GM18511 (cell line): ENCODE results near the gene MAGI1.
"Not testable (repeated sequence)": the region's sequence is repeated elsewhere in the genome, so short reads cannot be mapped to it uniquely, and the experiment has no call there.

Experiments
- ATAC-seq: cut with Tn5 transposase; IDR thresholded peaks from one replicate; pipeline ENCODE4 v1.9.1; 2021; ENCODE audit warnings: mild to moderate bottlenecking, moderate library complexity; ENCODE audit not compliant: unreplicated experiment

MAGI1 gene

DNA sequence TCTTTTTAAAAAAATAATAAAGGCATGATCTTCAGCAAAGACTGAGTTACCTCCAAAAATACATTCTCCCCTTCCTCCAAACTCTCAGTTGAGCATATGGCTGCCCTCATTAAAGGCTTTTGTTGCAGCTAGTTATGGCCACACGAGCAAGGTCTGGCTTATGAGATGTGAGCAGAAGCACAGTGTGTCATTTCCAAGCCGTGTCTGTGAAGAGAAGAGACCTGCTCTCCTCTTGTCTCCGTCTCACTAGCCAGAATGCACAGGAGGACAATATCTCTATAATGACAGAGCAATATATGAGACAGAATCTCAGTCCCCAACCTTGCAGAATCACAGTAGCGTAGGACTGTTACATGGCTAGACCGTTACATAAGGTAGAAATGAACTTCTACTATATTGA, 152.3 kb downstream of the MAGI1 start:
- no peak for ATAC-seq

DNA sequence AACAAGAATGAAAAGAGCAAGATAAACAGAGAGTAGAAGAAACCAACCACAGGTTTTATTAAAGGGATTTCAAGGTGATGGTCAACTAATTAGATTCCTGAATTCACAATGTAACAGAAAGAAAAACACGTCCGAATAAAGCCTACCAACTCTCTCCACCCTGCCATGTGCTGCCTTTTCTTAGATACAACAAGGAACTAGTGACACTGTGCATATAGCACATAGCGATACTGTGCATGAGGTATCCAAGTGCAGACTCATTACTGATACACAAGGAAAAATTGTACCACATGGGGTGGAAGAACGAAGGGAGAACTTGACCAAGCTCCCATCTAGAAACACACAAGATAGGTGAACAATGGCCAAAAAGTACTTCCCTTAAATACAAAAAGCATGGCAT, 154.6 kb downstream of the MAGI1 start:
- no peak for ATAC-seq

DNA sequence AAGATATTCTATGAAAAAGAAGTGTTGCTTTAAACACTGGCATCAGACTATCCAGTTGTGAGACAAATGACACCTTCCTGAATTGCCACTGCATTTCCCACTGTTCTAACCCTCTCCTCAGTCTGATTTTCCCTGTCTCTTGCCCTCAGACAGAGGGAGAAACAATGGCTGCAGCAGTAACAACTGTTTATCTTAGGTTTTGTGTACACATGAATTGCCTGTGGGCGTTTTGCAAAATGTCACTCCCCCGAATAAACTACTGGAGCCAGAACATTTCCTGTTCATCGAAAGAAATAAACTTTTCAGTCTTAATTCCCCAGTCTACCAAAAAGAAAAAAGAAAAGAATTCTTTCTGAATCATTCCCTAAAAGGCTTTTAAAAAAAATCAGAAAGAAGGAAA, 155.1 kb downstream of the MAGI1 start:
- no peak for ATAC-seq

DNA sequence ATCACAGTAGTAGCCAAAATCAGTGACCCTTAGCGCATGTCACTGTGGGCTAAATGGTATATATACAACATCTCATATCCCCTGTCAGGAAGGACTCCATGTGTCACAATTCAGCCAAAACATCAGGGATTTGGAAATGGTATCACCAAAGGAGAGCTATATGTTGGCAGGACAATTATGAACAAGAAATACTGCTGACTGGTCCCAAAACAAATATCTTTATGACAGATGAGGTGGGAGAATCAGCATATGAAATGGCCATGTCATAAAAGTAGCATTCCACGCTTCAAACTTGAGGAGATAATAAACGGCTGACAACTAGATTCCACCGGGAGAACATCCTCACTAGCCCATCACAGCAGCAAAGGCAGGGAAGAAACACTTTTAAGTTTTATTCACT, 158.4 kb downstream of the MAGI1 start:
- ATAC-seq: no peak

DNA sequence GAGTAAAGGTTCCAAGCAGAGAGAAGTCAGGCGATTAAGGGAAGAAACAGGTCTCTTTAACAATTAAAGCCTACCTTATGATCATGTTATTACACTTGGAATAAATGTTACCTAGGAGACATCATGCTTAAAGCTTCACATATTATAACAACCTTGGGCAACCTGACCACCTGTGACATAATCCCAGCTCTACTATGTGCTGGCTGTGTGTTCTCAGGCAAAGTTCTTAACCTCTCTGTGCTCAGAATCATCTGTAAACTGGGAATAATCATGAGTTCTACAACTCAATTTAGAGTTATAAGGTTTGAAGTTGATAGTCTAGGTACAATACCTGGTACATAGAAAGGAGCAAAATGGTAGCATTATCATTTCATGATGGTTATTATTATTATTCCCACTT, 159.3 kb downstream of the MAGI1 start:
- no peak for ATAC-seq

DNA sequence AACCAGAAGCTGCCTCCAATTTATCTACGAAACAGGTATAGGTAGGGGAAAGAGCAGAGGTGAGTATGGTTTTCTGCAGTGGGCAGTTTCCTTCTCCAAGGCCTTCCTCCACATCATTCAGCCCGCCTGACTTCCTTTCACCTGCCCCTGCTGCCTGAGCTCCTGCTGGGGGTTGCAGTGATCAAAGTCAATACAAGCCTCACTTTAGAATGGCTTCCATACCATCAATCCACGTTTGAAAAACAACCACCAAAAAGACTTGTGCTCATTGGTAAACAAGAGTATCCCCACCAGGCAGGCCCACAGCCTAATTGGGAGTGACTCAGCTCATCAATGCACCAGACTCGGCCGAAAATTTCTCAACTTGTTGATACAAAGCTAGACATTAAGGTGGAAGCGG, 159.9 kb downstream of the MAGI1 start:
- ATAC-seq: no peak

DNA sequence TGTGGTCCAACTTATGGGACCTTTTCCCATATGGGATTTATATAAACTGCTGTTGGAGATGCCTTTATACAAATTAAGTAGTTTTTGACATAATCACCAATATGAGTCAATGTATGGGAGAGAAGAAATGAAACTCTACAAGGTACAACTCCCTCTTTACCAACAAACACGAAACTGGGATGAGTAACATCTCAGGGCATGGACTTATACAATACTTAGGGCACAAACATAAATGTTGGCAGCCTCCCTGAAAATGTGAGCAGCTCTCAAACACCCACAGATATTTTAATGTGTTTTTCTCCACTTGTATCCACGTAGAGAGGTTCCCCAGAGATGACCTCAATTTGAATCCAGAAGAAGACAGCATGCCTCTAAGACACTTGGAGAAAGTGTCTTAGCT, 161.6 kb downstream of the MAGI1 start:
- no peak for ATAC-seq

DNA sequence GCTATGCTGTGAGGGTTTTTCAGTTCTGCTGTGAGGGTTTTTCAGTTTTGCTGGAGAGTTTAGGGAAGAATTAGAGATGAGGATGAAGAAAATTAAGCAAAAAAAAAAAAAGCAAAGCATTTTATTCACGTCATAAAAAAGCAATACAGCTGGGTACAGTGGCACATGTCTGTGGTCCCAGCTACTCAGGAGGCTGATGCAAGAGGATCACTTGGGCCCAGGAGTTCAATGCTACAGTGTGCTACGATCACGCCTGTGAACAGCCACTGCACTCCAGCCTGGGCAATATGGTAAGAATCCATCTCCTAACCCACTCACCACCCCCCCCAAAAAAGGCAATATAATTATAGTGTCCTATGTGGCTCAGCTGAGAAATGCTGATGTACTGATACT, 162.7 kb downstream of the MAGI1 start:
- no peak for ATAC-seq

DNA sequence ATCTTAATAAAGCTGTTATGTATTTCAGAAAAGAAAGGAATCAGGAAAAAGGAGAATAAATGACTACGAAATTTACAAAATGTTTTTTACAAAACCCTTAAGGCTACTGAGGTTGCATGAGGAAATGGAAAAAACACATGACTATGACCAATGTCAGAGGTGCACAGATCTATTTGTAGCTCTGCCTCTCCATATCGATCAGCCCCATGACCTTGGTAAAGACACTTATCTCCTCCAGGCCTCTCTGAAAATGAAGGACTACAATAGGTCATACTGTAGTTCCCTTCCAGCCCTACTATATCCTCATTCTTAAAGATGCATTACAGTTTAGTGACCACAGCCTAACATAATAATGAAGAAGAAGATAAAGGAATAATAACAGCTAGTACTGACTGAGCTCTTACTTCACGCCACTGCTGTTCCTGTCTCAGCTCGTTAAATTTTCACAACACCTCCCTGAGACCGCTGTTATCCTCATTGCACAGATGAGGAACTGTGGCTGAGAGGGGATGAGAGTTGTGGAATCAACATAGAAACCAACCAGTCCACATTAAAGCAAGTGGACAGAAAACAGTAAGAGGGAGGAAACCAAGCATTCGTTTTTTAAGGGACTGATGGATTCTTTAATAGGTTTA, 163.2 kb downstream of the MAGI1 start:
- ATAC-seq: no peak

DNA sequence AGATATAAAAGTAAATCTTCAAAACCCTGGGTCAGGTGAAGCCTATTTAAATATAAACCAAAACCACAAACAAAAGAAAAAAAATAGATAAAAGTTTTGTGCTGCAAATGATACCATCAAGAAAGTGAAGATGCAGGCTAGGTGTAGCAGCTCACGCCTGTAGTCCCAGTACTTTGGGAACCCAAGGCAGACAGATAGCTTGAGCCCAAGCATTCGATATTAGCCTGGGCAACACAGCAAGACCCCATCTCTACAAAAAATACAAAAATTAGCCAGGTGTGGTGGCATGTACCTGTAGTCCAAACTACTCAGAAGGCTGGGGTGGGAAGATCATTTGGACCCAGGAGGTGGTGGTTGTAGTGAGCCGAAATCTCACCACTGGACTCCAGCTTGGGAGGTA, 164.8 kb downstream of the MAGI1 start:
- no peak for ATAC-seq

DNA sequence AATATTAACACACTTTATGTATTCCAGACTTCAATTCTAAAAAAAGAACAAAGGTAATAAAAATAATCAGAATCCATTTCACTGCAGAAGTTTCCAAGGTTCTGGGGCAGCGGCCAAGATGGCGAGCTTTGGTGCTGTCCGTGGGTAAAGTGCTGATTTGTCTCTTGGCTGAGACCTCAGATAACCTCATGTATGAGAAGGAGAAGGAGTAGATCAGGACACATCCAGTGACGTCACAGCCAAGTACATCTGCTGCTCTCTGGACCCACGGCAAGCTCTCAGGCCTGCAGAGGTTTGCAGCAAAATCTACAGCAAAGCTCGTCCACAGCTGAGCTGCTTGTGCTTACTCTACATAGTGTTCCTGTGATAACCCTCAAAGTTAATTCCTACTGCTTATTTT, 165.7 kb downstream of the MAGI1 start:
- ATAC-seq: no peak

DNA sequence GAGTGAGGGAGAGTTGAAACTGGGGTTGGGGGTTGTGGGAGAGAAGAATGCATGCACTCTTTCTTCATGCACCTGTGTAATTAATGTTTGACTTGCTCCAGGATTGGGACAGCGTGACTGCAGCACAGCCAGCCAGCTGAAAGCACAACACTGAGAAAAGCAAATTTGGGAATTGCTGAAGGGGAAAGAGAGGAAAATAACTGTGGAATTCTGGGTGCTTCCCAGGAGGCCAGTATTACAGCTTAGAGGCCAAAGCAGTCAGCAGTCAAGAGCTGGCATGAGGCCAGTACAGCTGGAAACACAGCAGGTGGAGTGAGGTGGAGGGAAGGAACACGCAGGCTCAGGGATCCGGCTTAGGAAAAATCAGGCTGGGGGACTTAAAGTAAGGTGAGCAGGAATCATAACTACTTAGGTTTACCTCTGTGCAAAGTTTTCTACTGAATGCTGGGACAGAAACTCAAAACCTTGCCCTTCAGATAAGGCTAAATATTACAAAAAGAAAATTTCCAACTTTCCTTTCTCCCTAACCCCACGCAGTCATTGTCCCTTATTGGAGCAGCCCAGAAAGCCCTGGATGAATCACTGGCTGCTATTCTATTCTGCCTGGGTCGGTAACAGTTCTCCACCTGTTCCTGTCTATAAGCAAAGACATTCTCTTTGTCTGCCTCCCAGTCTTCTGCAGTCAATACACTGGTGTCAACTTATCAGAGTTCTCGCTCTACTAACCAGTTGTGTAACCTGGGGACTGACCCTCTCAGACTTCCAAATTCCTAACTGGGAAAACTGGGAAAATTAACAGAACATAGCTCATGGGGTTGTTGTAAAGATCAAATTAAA, 167.2 kb downstream of the MAGI1 start:
- ATAC-seq: no peak

DNA sequence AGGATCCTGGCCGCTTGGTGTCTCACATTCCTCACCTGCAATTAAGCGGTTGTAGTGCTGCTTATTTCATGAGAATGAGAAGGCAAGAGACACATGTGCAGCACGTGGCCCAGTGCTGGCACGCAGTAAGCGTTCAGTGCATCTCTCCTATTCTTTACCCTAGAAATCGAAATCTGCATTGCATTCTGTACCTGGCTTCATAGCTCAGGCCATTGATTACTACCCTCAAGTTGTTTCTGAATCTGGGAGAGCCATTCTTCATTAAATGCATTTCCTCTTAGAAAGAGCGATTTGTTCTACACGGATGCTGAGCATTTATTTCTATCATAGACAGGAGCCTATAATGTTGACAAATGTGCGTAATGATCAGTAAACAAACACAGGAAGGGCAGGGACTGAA, 168.9 kb downstream of the MAGI1 start:
- ATAC-seq: no peak

DNA sequence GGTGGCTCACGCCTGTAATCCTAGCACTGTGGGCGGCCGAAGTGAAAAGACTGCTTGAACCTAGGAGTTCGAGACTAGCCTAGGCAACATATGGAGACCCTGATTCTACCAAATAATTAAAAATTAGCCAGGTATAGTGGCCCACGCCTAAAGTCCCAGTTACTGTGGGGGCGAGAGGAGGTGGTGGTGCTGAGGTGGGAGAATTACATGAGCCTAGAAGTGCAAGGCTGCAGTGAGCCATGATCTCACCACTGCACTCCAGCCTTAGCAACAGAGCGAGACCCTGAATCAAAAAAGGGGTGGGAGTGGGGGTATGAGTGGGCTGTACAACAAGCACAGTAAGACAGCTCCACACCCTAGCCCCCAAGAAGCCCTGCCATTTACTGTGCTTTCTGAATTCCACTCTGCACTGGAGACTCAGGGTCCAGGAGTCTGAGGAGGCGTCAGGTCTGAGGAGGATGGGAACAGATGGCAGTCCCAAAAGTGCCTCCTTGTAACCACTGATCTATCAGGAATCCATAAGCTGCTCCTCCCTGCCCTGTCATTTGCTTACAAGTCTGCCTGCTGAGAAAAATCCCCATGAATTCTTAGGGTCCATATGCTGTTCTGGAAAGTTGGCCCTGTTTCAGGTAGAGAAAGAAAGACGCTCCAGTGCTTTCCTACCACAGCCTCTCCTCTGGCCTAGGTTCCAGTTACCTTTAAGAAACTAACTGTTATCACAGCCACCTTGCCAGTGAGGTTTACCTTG, 171.1 kb downstream of the MAGI1 start:
- ATAC-seq: no peak

DNA sequence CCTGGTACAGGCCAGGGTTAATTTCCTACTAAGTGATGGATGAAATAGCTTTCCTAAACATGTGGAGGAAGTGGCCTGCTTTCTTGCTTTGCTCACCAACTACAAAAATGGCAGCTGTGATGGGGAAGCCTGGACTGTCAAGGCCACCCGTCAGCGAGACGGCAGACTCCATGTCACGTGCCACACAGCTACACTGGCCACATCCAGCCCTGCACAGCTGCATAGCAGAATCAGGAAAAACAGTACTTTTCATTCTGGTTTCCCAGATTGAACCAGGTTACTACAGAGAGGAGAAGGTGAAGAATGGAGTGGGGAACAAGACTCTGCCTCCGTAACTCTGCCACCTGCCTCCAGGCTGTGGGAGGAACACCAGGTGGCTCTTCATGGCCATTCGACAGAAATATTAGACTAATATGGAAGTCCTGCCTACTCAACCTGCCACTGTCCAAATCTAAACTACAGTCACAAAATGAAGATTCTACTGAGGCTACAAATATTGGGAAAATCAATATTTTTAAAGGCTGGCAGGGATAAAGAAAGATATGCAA, 174.3 kb downstream of the MAGI1 start:
- no peak for ATAC-seq

DNA sequence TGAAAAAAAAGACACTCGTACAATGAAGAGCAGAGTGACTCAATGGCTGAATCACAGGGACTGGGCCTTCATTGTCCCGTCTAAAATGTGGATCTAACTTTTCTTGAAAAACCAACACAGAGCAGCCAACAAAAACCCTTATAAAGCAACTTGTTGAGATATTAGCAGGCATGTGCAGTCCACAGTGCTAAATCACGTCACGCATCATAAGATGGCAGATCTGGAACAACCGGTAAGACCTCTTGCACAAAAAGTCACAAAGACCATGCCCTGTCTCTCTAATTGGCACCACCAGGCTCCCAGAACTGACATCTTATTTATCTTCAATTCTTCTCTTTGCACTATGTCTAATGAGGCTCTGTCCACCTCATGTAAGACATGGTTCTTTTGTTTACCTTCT, 177.0 kb downstream of the MAGI1 start:
- no peak for ATAC-seq

DNA sequence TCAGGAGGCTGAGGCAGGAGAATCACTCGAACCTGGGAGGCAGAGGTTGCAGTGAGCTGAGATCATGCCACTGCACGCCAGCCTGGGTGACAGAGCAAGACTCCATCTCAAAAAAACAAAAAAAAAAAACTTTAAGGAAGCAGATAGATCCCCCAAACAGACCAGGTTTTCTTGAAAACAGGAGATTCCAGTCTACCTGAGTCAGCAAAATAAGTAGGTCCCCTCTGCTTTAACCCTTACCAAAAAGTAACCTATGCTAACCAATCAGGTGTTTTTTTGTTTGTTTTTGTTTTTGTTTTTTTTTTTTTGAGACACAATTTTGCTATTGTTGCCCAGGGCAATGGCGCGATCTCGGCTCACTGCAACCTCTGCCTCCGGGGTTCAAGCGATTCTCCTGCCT, 179.1 kb downstream of the MAGI1 start:
- ATAC-seq: not testable (repeated sequence)

DNA sequence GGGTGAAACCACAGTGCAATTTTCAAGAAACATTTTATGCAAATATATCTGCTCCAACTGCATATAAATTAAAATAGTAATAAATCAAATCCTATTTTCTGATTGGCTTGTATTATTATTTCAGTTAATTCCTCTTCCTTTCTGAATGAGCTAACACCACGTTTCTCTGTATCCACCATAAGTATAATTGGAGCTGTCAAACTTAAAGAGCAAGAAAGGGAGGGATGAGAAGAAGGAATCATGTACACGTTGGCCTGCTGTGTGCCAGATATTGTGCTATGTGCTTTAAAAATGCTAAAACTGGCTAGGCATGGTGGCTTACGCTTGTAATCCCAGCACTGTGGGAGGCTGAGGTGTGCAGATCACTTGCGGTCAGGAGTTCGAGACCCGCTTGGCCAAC, 180.0 kb downstream of the MAGI1 start:
- ATAC-seq: no peak

DNA sequence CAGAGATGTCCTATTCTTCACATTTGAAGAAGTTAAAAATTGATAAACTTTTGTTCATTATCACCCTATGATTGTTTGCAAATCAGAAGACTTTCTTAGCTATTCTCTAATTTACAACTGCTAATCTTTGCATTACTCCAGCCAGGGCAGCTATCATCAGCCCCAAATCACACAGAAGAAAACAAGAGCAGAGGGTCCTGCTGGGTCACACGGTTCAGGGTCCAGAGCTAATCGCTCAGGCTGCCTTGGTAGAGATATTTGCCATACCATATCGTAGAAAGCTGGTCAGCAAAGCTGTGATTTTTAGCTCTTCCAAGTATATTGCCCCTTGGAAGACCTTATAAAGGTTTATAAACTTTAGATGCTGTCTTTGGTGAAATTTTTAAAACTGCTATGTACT, 181.4 kb downstream of the MAGI1 start:
- no peak for ATAC-seq

DNA sequence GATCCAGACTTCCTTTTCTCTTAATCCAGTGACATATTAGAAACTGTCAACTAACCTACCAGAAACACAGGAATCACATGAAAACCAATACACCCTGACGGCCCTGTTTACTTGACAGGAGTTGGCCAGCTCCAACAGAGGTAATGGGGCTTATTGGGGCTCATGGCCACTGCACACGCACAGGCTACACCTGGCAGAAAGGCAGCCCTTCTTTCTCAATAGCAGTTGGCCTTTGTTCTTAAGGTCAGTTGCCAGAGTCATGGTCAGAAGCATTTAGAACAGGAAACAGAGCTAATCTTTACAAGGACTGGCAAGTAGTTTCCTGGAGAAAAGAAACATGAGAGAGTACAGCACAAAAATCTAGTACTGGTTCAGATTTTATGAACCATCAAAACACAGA, 181.8 kb downstream of the MAGI1 start:
- no peak for ATAC-seq

DNA sequence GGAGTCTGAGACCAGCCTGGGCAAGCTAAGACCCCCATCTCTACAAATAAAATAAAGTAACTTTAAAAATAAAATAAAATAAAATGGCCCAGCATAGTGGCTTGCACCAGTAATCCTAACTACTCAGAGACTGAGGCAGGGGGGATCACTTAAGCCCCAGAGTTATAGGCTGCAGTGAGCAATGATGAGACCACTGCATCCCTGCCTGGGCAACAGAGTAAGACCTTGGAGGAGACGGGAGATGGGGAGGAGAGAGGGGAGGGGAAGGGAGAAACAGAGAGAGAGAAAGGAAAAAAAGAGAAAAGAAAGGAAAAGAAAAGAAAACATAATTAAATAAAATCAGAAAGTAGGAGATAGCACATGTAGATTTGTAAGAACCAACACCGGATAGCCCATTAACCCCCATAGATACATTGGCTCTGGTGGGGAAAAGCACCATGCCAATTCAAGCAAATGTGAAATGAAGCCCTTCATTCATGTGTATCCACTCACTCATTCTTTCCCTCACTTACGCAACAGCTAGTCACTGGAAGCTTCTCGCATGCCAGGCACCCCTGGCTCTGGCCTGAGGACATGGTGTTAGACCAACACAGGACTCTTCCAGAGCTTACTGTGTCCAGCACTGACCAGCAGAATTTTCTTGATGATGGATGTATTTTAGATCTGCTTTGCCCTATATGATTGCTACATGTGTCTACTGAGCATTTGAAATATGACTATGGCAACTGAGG, 183.2 kb downstream of the MAGI1 start:
- no peak for ATAC-seq
